Measurements from ENCODE around the gene SCUBE2. TPM values are rescaled to one million over a fixed set of nuclear protein-coding genes. Genes with fewer than 3 reads are reported as not detected.

Gene SCUBE2
- total and polyA plus RNA-seq, 2 of the 4 experiments (the other 2 are of a cell fraction): 0.43 to 0.72 TPM

GRCh38 chr11:9057888-9058287 is 33.5 kb downstream of the SCUBE2 start:
- ChIA-PET CTCF (no interaction called here), POLR2A (ENCODE audit: unreplicated experiment) (no interaction called here)
- no peak for ATAC-seq (ENCODE audit: low read depth)
- no peak overlapping the region for H3K27ac ChIP-seq (ENCODE audit: insufficient read depth, low read length)
- peaks cover 12% of the 10 kb centered on the region for H3K9me1 ChIP-seq (ENCODE audit: insufficient read depth, low read length)
- dilution Hi-C loops (cut with HindIII; ENCODE audit: low sequenced_read_pairs, unreplicated experiment): no loop called here
- no peak overlapping the region for H2BK5ac ChIP-seq (ENCODE audit: low read depth, low read length, poor library complexity, severe bottlenecking)
- BruUV-seq (replicated peaks): no TSS peak
- H4K8ac ChIP-seq (ENCODE audit: low read depth in 2 of 2, low read length in 2 of 2): no peak overlapping the region
- no peak overlapping the region for H3K4me3 ChIP-seq (ENCODE audit: insufficient read depth, low read depth, low read length)
- H3K23ac ChIP-seq (ENCODE audit: low read depth, low read length): no peak overlapping the region
- in situ Hi-C loops (cut with MboI; ENCODE audit: low sequenced_read_pairs): no loop called here
- H2BK20ac ChIP-seq (ENCODE audit: low read depth, low read length): no peak overlapping the region
- H3K36me3 ChIP-seq (ENCODE audit: control insufficient read depth, insufficient read depth, low read length): no peaks in the 10 kb centered on the region
- H3K18ac ChIP-seq (ENCODE audit: low read depth, low read length): no peak overlapping the region
- no peaks in the 10 kb centered on the region for H3K27me3 ChIP-seq (ENCODE audit: control insufficient read depth, insufficient read depth, low read length)
- no peak overlapping the region for H4K5ac ChIP-seq (ENCODE audit: low read depth, low read length)
- no peaks in the 10 kb centered on the region; a peak in 1 of 4 replicates for H3K79me1 ChIP-seq (ENCODE audit: low read depth in 1 of 2, low read length in 2 of 2)
- TF ChIP-seq MAZ (IDR thresholded peaks at IDR 0.05; ENCODE audit: borderline replicate concordance, low read depth, low read length): no peak
- no peak for TF ChIP-seq SMC3 (IDR thresholded peaks at IDR 0.05; ENCODE audit: low read depth, low read length)
- TF ChIP-seq CHD1 (IDR thresholded peaks at IDR 0.05; ENCODE audit: low read depth, low read length): no peak
- no peak for TF ChIP-seq RAD21 (IDR thresholded peaks at IDR 0.05; ENCODE audit: low read length)
- TF ChIP-seq MXI1 (IDR thresholded peaks at IDR 0.05; ENCODE audit: borderline replicate concordance, low read depth, low read length): no peak
- no peak for TF ChIP-seq FOS (IDR thresholded peaks at IDR 0.05; ENCODE audit: low read depth, low read length)
- TF ChIP-seq BHLHE40 (IDR thresholded peaks at IDR 0.05; ENCODE audit: low read depth, low read length): no peak
- no peak for TF ChIP-seq POLR2A (IDR thresholded peaks at IDR 0.05; ENCODE audit: low read depth, low read length)
- TF ChIP-seq, protein P1, sequence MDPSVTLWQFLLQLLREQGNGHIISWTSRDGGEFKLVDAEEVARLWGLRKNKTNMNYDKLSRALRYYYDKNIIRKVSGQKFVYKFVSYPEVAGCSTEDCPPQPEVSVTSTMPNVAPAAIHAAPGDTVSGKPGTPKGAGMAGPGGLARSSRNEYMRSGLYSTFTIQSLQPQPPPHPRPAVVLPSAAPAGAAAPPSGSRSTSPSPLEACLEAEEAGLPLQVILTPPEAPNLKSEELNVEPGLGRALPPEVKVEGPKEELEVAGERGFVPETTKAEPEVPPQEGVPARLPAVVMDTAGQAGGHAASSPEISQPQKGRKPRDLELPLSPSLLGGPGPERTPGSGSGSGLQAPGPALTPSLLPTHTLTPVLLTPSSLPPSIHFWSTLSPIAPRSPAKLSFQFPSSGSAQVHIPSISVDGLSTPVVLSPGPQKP (IDR thresholded peaks at IDR 0.05; ENCODE audit: borderline replicate concordance, low read depth, low read length): no peak
- no peak for TF ChIP-seq RFX5 (IDR thresholded peaks at IDR 0.05; ENCODE audit: low read depth, low read length)
- no peak for TF ChIP-seq RCOR1 (IDR thresholded peaks at IDR 0.05; ENCODE audit: insufficient replicate concordance, low read length)
- no peak for TF ChIP-seq CEBPB (IDR thresholded peaks at IDR 0.05; ENCODE audit: low read depth, low read length)
- TF ChIP-seq MAFK (IDR thresholded peaks at IDR 0.05; ENCODE audit: low read depth, low read length): no peak
- TF ChIP-seq, protein P2, sequence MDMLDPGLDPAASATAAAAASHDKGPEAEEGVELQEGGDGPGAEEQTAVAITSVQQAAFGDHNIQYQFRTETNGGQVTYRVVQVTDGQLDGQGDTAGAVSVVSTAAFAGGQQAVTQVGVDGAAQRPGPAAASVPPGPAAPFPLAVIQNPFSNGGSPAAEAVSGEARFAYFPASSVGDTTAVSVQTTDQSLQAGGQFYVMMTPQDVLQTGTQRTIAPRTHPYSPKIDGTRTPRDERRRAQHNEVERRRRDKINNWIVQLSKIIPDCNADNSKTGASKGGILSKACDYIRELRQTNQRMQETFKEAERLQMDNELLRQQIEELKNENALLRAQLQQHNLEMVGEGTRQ (IDR thresholded peaks at IDR 0.05; ENCODE audit: low read depth, low read length): no peak
- TF ChIP-seq CTCF (conservative IDR thresholded peaks at IDR 0.05; ENCODE audit: low read depth, low read length): no peak
- no peak for TF ChIP-seq NFE2L2 (IDR thresholded peaks at IDR 0.05; ENCODE audit: low read depth, low read length)
- peaks cover 4% of the 10 kb centered on the region for H3K4me1 ChIP-seq (ENCODE audit: control insufficient read depth, insufficient read depth, low read length)
- no peaks in the 10 kb centered on the region for H4K20me1 ChIP-seq (ENCODE audit: insufficient read depth, low read length)
- H3K9me3 ChIP-seq (ENCODE audit: control insufficient read depth, insufficient read depth, low read length): no peaks in the 10 kb centered on the region
- no peak overlapping the region for H2BK120ac ChIP-seq (ENCODE audit: low read depth, low read length)
- H3K9ac ChIP-seq (ENCODE audit: low read depth, low read length): no peak overlapping the region
- no peak overlapping the region for H3K4ac ChIP-seq (ENCODE audit: low read depth, low read length)
- intact Hi-C loops (cut with micrococcal nuclease): no loop called here
- H4K91ac ChIP-seq (ENCODE audit: insufficient read depth, low read depth, low read length): no peak overlapping the region
- H2AK5ac ChIP-seq (ENCODE audit: low read depth, low read length): no peak overlapping the region
- H3K56ac ChIP-seq (ENCODE audit: extremely low read depth, insufficient read depth, low read length): no peak overlapping the region
- no peak overlapping the region for H2AK9ac ChIP-seq (replicated peaks; ENCODE audit: low read depth, low read length, poor library complexity)
- H3K4me2 ChIP-seq (ENCODE audit: low read depth, low read length): no peak overlapping the region
- DNase-seq: no peak
- H3K14ac ChIP-seq (replicated peaks; ENCODE audit: low read depth, low read length): no peak overlapping the region
- no peak overlapping the region for H2AFZ ChIP-seq (replicated peaks; ENCODE audit: low read length, poor library complexity)
- no peak overlapping the region for H2BK15ac ChIP-seq (ENCODE audit: low read depth, low read length)
- WGBS, 2 experiments (ENCODE audit: extremely low coverage in 2 of 2, insufficient read length in 1 of 2): 81% methylated on average over 3 of the region's 4 CpGs; no CpG with 5 or more reads in 1 of the 2 experiments

All from IMR-90 (cell line).